ENCODE data around the gene MORC4. TPM values are rescaled to one million over a fixed set of nuclear protein-coding genes. Genes with fewer than 3 reads are reported as not detected.

The MORC4 gene
- total and polyA plus RNA-seq, 11 donors: 1.0 to 6.5 (median 2.8) TPM

- Histone ChIP-seq H3K36me3 (peaks cover 0 to 18% (median 6%) of the 10 kb centered on the region in 9 donors), H3K27ac (no peak overlapping the region), H3K4me1 (no peaks in the 10 kb centered on the region), H3K9me3 (no peaks in the 10 kb centered on the region), H3K27me3 (peaks cover 0 to 28% (median 0%) of the 10 kb centered on the region in 9 donors), H3K4me3 (no peak overlapping the region)
- DNase-seq (no peak), ATAC-seq (no peak)
- 86 to 100% (median 93%) methylated on average over 3 of the region's 3 CpGs for WGBS, 4 donors
- intact Hi-C loops (cut with DNase I): loop anchor here in 1 of 10 donors (5.0 kb wide), 1 partner anchor 39 kb away; no protein-coding TSS in a partner anchor
- TF ChIP-seq POLR2A (IDR thresholded peaks at IDR 0.05) (no peak), CTCF (IDR thresholded peaks at IDR 0.05) (no peak)
Observed at GRCh38 chrX:106946464-106946863, 53.5 kb downstream of the MORC4 start.

GRCh38 chrX:106940068-106940467 lies 59.9 kb downstream of the MORC4 start:
- ATAC-seq: no peak
- H3K27me3 ChIP-seq: peaks cover 0 to 18% (median 0%) of the 10 kb centered on the region in 9 donors
- H3K9me3 ChIP-seq: no peaks in the 10 kb centered on the region
- no peak for TF ChIP-seq POLR2A (IDR thresholded peaks at IDR 0.05)
- no peak for TF ChIP-seq CTCF (IDR thresholded peaks at IDR 0.05)
- H3K4me3 ChIP-seq: no peak overlapping the region
- WGBS, 4 donors: 78 to 89% (median 86%) methylated on average over 1 of the region's 1 CpG
- DNase-seq: no peak
- H3K36me3 ChIP-seq: peaks cover 0 to 26% (median 8%) of the 10 kb centered on the region in 9 donors
- H3K27ac ChIP-seq: no peak overlapping the region
- intact Hi-C loops (cut with DNase I): no loop called here
- no peaks in the 10 kb centered on the region for H3K4me1 ChIP-seq

- intact Hi-C loops (cut with DNase I): no loop called here
- H3K9me3 ChIP-seq: no peaks in the 10 kb centered on the region
- H3K4me3 ChIP-seq: no peak overlapping the region
- ATAC-seq (no peak), DNase-seq (no peak)
- peaks cover 0 to 26% (median 8%) of the 10 kb centered on the region in 9 donors for H3K36me3 ChIP-seq
- H3K27me3 ChIP-seq: peaks cover 0 to 14% (median 0%) of the 10 kb centered on the region in 9 donors
- no peak overlapping the region for H3K27ac ChIP-seq
- H3K4me1 ChIP-seq: no peaks in the 10 kb centered on the region
- 79 to 95% (median 90%) methylated on average over 3 of the region's 3 CpGs for WGBS, 4 donors
- TF ChIP-seq POLR2A (IDR thresholded peaks at IDR 0.05): no peak
- TF ChIP-seq CTCF (IDR thresholded peaks at IDR 0.05): no peak
Observed at GRCh38 chrX:106939566-106939965, 60.4 kb downstream of the MORC4 start.

GRCh38 chrX:106936246-106936645 lies 63.8 kb downstream of the MORC4 start:
- DNase-seq (no peak), ATAC-seq (no peak)
- H3K9me3 ChIP-seq: no peaks in the 10 kb centered on the region
- no peak overlapping the region for H3K4me3 ChIP-seq
- no peak overlapping the region for H3K27ac ChIP-seq
- intact Hi-C loops (cut with DNase I): no loop called here
- peaks cover 0 to 6% (median 0%) of the 10 kb centered on the region in 12 donors for H3K4me1 ChIP-seq
- WGBS, 4 donors: 48 to 97% (median 75%) methylated on average over 1 of the region's 1 CpG
- no peak for TF ChIP-seq POLR2A (IDR thresholded peaks at IDR 0.05)
- TF ChIP-seq CTCF (IDR thresholded peaks at IDR 0.05): no peak
- H3K27me3 ChIP-seq: no peaks in the 10 kb centered on the region
- H3K36me3 ChIP-seq: peaks cover 0 to 10% (median under 1%) of the 10 kb centered on the region in 9 donors

Data from heart left ventricle (tissue), 16 donors.